Bronchial epithelial cell (primary cell): ENCODE results near the gene SF3B3. TPM values are rescaled to one million over a fixed set of nuclear protein-coding genes. Genes with fewer than 3 reads are reported as not detected.

Experiments used
- DNase-seq: peaks from one replicate; pipeline ENCODE4 v3.0.0-alpha.2; 2010; ENCODE audit warnings: low read depth
- FAIRE-seq: peaks from 2 replicates; lab custom pipeline; 2011; peaks lifted over from hg19 to GRCh38; lab: Jason Lieb, UNC
- H3K27me3 ChIP-seq: 2 replicates; pipeline ENCODE4 v1.5.1; 2011; ENCODE audit warnings: low read length; ENCODE audit not compliant: control insufficient read depth, insufficient read depth
- H3K36me3 ChIP-seq: 2 replicates; pipeline ENCODE4 v1.5.1; 2011; ENCODE audit warnings: low read length; ENCODE audit not compliant: control insufficient read depth, insufficient read depth
- H3K4me3 ChIP-seq: 2 replicates; pipeline ENCODE4 v1.5.1; 2011; ENCODE audit warnings: mild to moderate bottlenecking, low read depth, low read length, control low read depth
- CTCF ChIP-seq: IDR thresholded peaks from 2 replicates; pipeline ENCODE4 v1.5.1; 2011; ENCODE audit warnings: mild to moderate bottlenecking, moderate library complexity, low read length, control low read depth, inconsistent platforms; ENCODE audit not compliant: insufficient read depth, severe bottlenecking
- total RNA-seq: library from RNA; depleted of rRNA; stranded (reverse); fragments of >200 nt; gene quantifications from 2 replicates; pipeline ENCODE4 v1.2.1, GENCODE V29; 2014

Gene SF3B3
- total RNA-seq, 1 donor from 2014 or later, result 80.6 TPM

DNA sequence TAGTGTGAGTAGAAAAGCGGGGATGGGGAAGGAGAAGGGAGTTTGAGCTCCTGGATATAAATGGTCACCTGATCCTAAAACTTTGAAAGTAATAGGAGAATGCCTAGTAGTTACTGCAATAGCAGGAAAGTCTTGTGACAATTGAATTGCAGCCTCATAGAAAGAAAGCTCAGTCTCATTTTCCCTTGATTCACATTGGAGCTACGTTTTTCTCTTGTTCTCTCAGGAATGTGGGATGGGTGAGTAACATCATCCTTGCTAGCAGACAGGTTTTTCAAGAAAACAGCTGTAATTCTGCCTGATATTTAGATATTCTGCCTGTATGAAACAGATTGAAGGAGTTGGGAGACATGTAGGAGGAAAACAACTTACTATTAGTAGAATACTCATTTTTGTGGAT is 25.3 kb downstream of the SF3B3 start:
- H3K4me3 ChIP-seq, result no peak overlapping the region
- DNase-seq (peak; percentile 39), FAIRE-seq (no peak)
- TF ChIP-seq CTCF, result no peak
- no peaks in the 10 kb centered on the region for H3K27me3 ChIP-seq
- H3K36me3 ChIP-seq, result peaks cover 29% of the 10 kb centered on the region

DNA sequence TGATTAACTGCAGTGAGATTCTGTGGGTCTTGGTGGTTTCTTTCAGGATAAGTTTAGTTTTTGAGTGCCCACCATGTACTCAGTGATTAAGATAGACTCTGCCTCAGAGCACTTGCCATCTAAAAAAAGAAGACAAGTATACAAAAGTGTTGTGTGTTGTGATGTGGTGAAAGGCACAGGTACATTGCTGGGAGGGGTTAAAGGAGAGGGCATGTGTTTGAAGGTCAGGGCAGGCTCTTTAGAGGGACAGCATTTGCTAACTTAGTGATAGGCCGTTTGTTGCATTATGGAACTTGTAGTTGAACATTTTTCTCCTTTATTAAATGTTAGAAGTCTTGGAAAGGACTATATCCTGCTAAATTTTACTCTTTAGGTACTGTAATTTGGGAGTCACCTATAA is 26.5 kb downstream of the SF3B3 start:
- FAIRE-seq, result no peak
- H3K36me3 ChIP-seq, result peaks cover 35% of the 10 kb centered on the region

GRCh38 chr16:70551788-70552187 is 28.2 kb downstream of the SF3B3 start:
- no peaks in the 10 kb centered on the region for H3K27me3 ChIP-seq
- H3K36me3 ChIP-seq, result peaks cover 38% of the 10 kb centered on the region
- DNase-seq (no peak), FAIRE-seq (no peak)
- TF ChIP-seq CTCF, result no peak
- no peak overlapping the region for H3K4me3 ChIP-seq

More for the DNA sequence above, 26.5 kb downstream of the SF3B3 start:
- Histone ChIP-seq H3K4me3 (no peak overlapping the region), H3K27me3 (no peaks in the 10 kb centered on the region)
- TF ChIP-seq CTCF, result no peak
- no peak for DNase-seq

GRCh38 chr16:70552675-70553074 is 29.1 kb downstream of the SF3B3 start:
- no peak overlapping the region for H3K4me3 ChIP-seq
- DNase-seq (no peak), FAIRE-seq (no peak)
- no peak for TF ChIP-seq CTCF
- peaks cover 40% of the 10 kb centered on the region for H3K36me3 ChIP-seq
- no peaks in the 10 kb centered on the region for H3K27me3 ChIP-seq

DNA sequence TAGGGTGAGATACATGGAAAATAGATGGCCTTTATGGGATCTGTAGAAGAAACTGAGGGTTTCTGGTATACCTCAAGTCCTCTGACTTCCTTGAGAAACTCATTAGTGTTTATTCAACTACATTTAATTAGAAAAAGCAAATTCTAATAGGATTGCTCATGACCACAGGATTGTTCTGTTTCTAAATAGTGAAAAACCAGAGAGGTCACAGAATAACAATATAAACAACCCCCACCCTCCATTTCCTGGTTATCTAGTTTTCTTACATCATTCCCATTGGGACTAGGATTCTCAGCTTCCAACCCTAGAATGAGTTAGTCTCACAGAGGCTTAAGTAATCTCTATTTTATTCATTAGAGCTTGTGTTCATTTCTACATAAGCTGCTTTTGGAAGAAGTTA is 30.0 kb downstream of the SF3B3 start:
- Histone ChIP-seq H3K4me3 (no peak overlapping the region), H3K27me3 (no peaks in the 10 kb centered on the region), H3K36me3 (peaks cover 36% of the 10 kb centered on the region)
- TF ChIP-seq CTCF, result no peak
- DNase-seq, result no peak
- no peak for FAIRE-seq

DNA sequence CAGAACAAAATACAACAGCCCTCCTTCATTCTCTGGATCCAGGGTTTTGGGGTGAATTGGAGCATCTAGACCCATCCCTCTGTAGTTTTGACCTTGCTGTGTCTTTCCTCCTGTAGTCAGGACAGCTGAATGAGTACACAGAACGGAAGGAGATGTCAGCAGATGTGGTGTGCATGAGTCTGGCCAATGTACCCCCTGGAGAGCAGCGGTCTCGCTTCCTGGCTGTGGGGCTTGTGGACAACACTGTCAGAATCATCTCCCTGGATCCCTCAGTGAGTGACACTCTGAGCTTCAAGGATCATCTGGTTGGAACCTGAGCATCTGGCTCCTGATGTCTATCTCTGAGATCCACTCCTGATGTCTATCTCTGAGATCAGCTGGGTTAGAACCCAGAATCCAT is 32.4 kb downstream of the SF3B3 start:
- TF ChIP-seq CTCF, result no peak
- DNase-seq (no peak), FAIRE-seq (no peak)
- Histone ChIP-seq H3K27me3 (no peaks in the 10 kb centered on the region), H3K4me3 (no peak overlapping the region), H3K36me3 (peaks cover 33% of the 10 kb centered on the region)
